Ovary (tissue), 9 donors: ENCODE results near the gene NAALADL2. TPM values are rescaled to one million over a fixed set of nuclear protein-coding genes. Genes with fewer than 3 reads are reported as not detected.

Source experiments
- DNase-seq, 5 donors: peaks; one replicate each; pipeline ENCODE4 v3.0.0-alpha.2; 2019 to 2020
- H3K27ac ChIP-seq, 2 donors: fragments of 200-600 bp; one replicate each; pipeline versions ENCODE4 v1.5.1 to v1.8.0; 2019 to 2022
- H3K27me3 ChIP-seq: fragments of 200-600 bp; one replicate; pipeline ENCODE4 v1.8.0; 2022
- H3K36me3 ChIP-seq: fragments of 200-600 bp; sonication (generic); one replicate; pipeline ENCODE4 v1.5.1; 2019
- H3K4me1 ChIP-seq: one replicate; pipeline ENCODE4 v1.8.1; 2013; ENCODE audit warnings: mild to moderate bottlenecking, moderate library complexity; ENCODE audit not compliant: insufficient read depth
- H3K4me3 ChIP-seq: fragments of 200-600 bp; sonication (generic); one replicate; pipeline ENCODE4 v1.5.1; 2017
- H3K9me3 ChIP-seq, 2 donors: fragments of 200-600 bp in 1 of 2; sonication (generic) in 1 of 2; one replicate each; pipeline versions ENCODE4 v1.5.1 to v1.8.1; 2013 to 2019; ENCODE audit warnings: mild to moderate bottlenecking in 1 of 2, moderate library complexity in 1 of 2
- EP300 ChIP-seq: sonication (generic); formaldehyde crosslinking; IDR thresholded peaks from one replicate; pipeline ENCODE4 v1.6.1; 2017; ENCODE audit warnings: antibody characterized with exemption
- POLR2A ChIP-seq: fragments of 450-650 bp; IDR thresholded peaks from one replicate; pipeline ENCODE4 v1.6.1; 2017; ENCODE audit warnings: antibody characterized with exemption, mild to moderate bottlenecking, moderate library complexity
- WGBS, 3 donors: extraction: QIAGEN DNeasy Blood & Tissue Kit in 1 of 3; methylation state at CpG; one replicate each; pipeline versions ENCODE4 v1.1.5 to v1.1.7; 2013 to 2017; 5-methylcytosine and 5-hydroxymethylcytosine counted together
- intact Hi-C, 4 donors: fragments of 100-400 bp; cut with DNase I; formaldehyde crosslinking; loops; one replicate each; pipeline versions ENCODE4 v1.11.0 to v1.15.1; 2022 to 2023
- polyA plus RNA-seq, 2 donors: library from polyadenylated mRNA; stranded (reverse); fragments of 200-250 nt in 1 of 2; fragments of 350-450 nt in 1 of 2; fragmentation: Illumina TruSeq in 1 of 2; extraction: RNeasy Lipid Tissue Mini Kit (QIAGEN cat#74804) in 1 of 2; gene quantifications; one replicate each; pipeline ENCODE4 v1.2.3, GENCODE V29; 2013 to 2014
- total RNA-seq, 7 donors: library from RNA; depleted of rRNA in 2 of 7; stranded (reverse); fragments of >200 nt in 2 of 7; fragmentation: NEBNext Ultra II Directional in 3 of 7; extraction: Animal tissue kit (Norgen Biotek cat#: 25700) in 3 of 7; gene quantifications; one replicate each; pipeline versions ENCODE4 v1.1.0 to v1.2.4, GENCODE V29; 2016 to 2023
- TF ChIP-seq, protein P1 (sequence below), 3 donors: fragments of 450-650 bp in 2 of 3; fragments of 200-600 bp in 1 of 3; IDR thresholded peaks; one replicate each; pipeline versions ENCODE4 v1.5.1 to v1.8.0; 2016 to 2022; ENCODE audit warnings: antibody characterized with exemption in 3 of 3, mild to moderate bottlenecking in 1 of 3
- donor health status: DM: no; HTN: no; CAD: no; lungs with moderate emphysema.
- donor health status: DM: no; HTN: no; CAD: no.
- donor health status: Bipolar disorder and iron deficiency.
- donor health status: DM: yes; HTN: yes; CAD: no.
- donor health status: DM: no; HTN: no; CAD: no.
- donor health status: DM: yes; HTN: yes; CAD: no.

Gene NAALADL2
- total and polyA plus RNA-seq, 9 donors = 2.3 to 29.3 (median 15.2) TPM

DNA sequence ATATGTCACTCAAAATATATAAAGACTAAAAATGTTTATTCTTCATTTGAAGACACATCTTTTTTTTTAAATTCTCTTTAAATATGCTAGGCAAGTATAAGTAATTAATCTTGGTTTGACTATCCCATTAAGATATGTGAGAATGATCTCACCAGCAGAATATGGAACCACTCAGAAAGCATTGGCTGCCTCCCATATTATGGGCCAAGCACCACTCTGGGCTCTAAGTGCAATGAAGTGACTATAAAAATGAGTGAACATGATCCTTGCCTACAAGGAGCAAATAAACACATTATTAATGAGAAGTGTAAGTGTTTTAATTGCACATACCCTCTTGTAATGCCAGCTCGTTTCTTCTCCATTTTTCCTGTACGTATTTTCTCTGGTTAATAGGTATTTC is 328.5 kb downstream of the NAALADL2 start:
- Histone ChIP-seq H3K4me1 (no peaks in the 10 kb centered on the region), H3K36me3 (no peaks in the 10 kb centered on the region), H3K9me3 (no peaks in the 10 kb centered on the region), H3K27ac (no peak overlapping the region), H3K4me3 (no peak overlapping the region), H3K27me3 (no peaks in the 10 kb centered on the region)
- 88 to 98% (median 94%) methylated on average over 2 of the region's 2 CpGs for WGBS, 3 donors
- intact Hi-C loops = no loop called here
- TF ChIP-seq, protein P1, sequence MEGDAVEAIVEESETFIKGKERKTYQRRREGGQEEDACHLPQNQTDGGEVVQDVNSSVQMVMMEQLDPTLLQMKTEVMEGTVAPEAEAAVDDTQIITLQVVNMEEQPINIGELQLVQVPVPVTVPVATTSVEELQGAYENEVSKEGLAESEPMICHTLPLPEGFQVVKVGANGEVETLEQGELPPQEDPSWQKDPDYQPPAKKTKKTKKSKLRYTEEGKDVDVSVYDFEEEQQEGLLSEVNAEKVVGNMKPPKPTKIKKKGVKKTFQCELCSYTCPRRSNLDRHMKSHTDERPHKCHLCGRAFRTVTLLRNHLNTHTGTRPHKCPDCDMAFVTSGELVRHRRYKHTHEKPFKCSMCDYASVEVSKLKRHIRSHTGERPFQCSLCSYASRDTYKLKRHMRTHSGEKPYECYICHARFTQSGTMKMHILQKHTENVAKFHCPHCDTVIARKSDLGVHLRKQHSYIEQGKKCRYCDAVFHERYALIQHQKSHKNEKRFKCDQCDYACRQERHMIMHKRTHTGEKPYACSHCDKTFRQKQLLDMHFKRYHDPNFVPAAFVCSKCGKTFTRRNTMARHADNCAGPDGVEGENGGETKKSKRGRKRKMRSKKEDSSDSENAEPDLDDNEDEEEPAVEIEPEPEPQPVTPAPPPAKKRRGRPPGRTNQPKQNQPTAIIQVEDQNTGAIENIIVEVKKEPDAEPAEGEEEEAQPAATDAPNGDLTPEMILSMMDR (IDR thresholded peaks at IDR 0.05) = no peak
- TF ChIP-seq EP300 (no peak), POLR2A (no peak)
- DNase-seq = no peak

DNA sequence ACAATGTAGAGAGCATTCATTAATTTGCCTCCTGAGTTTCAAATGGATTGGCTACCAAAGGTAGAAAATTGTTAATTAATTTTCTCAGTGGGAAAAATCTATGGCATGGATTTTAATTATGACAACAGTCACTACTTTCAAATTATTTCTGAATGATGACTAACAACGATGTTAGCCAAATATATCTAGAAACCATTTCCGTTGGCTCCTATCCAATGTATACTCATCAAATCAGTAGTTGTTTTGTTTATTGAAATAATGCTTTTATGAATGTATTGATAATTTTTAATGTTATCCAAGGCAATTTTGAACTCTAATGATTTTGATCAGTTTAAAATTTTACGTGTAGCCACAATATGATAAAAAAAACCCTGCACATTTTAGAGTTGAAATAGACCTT is 333.4 kb downstream of the NAALADL2 start:
- no peak for DNase-seq
- intact Hi-C loops = no loop called here
- Histone ChIP-seq H3K36me3 (no peaks in the 10 kb centered on the region), H3K9me3 (no peaks in the 10 kb centered on the region), H3K27ac (no peak overlapping the region), H3K27me3 (no peaks in the 10 kb centered on the region), H3K4me3 (no peak overlapping the region), H3K4me1 (no peaks in the 10 kb centered on the region)
- WGBS, 3 donors = 57 to 60% (median 57%) methylated on average over 3 of the region's 3 CpGs
- TF ChIP-seq, protein P1 (IDR thresholded peaks at IDR 0.05) = no peak
- TF ChIP-seq POLR2A (no peak), EP300 (no peak)

DNA sequence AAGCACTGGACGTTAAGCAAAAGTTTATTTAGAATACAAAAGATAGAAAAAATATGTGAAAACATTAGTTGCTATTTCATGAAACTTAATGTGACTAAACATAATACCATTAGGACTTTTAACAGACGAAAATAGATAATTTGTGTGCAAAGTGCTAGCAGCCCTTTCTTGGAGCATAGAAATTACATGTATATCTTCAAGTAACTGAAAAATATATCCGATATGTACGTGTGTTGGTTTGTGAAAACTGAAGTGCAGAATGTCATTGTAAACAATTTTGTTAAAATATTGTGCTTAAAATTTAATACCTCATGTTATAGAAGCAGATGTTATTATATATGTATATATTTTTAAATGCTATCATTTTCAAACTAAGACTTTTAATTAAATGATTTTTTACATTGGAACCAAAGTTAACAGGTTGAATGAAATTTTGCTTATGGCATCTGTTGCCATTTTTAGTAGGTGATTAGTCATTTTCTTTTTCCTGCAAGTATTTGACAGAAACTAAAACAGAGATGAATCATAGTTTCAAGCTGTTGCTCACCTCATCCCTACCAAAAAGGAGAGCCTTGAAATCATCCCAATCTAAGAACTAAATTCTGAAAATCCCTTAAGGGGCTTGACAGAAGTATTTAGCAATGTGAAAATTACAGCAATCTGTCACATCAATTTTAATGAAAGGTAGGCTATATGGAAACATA is 334.8 kb downstream of the NAALADL2 start:
- H3K27ac ChIP-seq = no peak overlapping the region
- TF ChIP-seq, protein P1 (IDR thresholded peaks at IDR 0.05) = no peak
- H3K27me3 ChIP-seq = no peaks in the 10 kb centered on the region
- intact Hi-C loops = no loop called here
- no peaks in the 10 kb centered on the region for H3K4me1 ChIP-seq
- 18 to 44% (median 30%) methylated on average over 4 of the region's 4 CpGs for WGBS, 3 donors
- no peaks in the 10 kb centered on the region for H3K36me3 ChIP-seq
- no peak overlapping the region for H3K4me3 ChIP-seq
- no peak for DNase-seq
- H3K9me3 ChIP-seq = no peaks in the 10 kb centered on the region

DNA sequence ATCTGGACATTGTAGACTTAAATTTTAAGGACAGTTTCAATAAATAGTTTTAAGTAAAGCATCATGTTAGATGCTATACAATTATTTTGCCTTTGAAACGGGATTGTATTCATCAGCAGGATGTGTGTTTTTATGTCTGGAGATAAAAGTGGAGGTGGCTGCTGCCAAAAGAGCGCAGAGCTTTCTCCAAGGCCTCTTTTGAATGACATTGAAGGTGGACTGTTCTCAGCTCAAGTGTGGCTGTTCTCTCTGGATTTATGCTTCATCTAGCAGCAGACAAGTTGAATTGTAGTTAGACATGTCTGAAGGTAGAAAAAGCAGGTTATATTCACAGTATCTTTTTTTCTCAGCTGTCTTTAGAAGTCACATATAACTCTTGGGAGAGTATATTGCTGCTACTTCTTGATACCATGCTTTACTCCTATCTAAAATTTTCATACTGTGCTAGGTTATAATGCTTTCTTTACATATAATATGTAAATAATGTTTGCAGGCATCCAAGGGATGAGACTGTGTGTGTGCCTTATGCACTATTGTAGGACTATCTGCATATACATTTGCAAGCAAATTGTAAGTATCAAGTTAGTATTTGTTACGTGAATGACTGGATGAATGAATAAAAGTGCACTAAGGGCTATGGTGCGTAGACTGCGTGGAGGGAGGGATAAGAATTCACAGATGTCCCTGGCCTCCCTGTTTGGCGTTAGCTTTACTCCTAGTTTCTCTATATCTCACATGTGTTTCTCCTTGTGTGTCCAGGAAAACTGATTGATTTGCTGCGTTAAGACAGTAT is 340.1 kb downstream of the NAALADL2 start:
- Histone ChIP-seq H3K4me3 (no peak overlapping the region), H3K9me3 (no peaks in the 10 kb centered on the region), H3K36me3 (no peaks in the 10 kb centered on the region), H3K27ac (no peak overlapping the region), H3K27me3 (no peaks in the 10 kb centered on the region), H3K4me1 (no peaks in the 10 kb centered on the region)
- DNase-seq = no peak
- 84% methylated on average over 7 of the region's 7 CpGs for WGBS, 3 donors
- intact Hi-C loops = no loop called here
- no peak for TF ChIP-seq POLR2A
- TF ChIP-seq EP300 = no peak

DNA sequence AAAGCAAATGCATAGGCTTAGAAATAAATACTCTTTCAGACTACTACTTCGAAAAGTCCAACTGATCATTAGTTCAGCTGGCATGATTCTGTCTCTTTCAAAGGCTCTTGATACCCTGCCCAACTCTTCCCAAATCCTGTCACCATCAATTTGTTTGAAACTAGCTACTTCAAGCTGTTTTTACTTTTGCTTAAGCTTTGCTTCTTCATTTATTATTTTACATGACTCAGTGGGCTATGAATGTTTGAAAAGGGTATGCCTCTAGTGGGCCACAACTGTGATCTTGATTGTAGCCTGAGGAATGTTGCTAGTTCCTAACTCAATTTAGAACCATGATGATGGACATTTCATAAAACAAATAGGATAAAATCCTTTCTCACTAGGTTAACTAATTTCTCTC is 340.8 kb downstream of the NAALADL2 start:
- intact Hi-C loops = no loop called here
- DNase-seq = no peak
- TF ChIP-seq, protein P1 (IDR thresholded peaks at IDR 0.05) = no peak
- TF ChIP-seq EP300 = no peak
- Histone ChIP-seq H3K36me3 (no peaks in the 10 kb centered on the region), H3K27ac (no peak overlapping the region), H3K4me3 (no peak overlapping the region), H3K4me1 (no peaks in the 10 kb centered on the region), H3K9me3 (no peaks in the 10 kb centered on the region), H3K27me3 (no peaks in the 10 kb centered on the region)
- 91 to 100% (median 100%) methylated on average over 1 of the region's 1 CpG for WGBS, 3 donors
